ENCODE measurements around the gene ANKRD39.

Gene ANKRD39

GRCh38 chr2:96853321-96853720 lies 4.5 kb downstream of the ANKRD39 start:
- DNase-seq (ENCODE audit: low read depth): no peak

GRCh38 chr2:96852667-96853066 lies 5.1 kb downstream of the ANKRD39 start:
- no peak for DNase-seq (ENCODE audit: low read depth)

GRCh38 chr2:96848264-96848663 lies 9.6 kb downstream of the ANKRD39 start:
- no peak for DNase-seq (ENCODE audit: low read depth)

GRCh38 chr2:96847586-96847985 lies 10.2 kb downstream of the ANKRD39 start:
- no peak for DNase-seq (ENCODE audit: low read depth)

- no peak for DNase-seq (ENCODE audit: low read depth)
These were observed 11.0 kb downstream of the ANKRD39 start for GRCh38 chr2:96846825-96847224.

GRCh38 chr2:96844405-96844808 lies 13.4 kb downstream of the ANKRD39 start:
- DNase-seq (ENCODE audit: low read depth): no peak

GRCh38 chr2:96843538-96844268 lies 14.1 kb downstream of the ANKRD39 start, which contains the start of gene ANKRD23:
TSS of gene ANKRD23 (minus strand) at chr2:96844021. CDS start at chr2:96843992, 29 bp downstream.
- DNase-seq (ENCODE audit: low read depth): no peak

DNA sequence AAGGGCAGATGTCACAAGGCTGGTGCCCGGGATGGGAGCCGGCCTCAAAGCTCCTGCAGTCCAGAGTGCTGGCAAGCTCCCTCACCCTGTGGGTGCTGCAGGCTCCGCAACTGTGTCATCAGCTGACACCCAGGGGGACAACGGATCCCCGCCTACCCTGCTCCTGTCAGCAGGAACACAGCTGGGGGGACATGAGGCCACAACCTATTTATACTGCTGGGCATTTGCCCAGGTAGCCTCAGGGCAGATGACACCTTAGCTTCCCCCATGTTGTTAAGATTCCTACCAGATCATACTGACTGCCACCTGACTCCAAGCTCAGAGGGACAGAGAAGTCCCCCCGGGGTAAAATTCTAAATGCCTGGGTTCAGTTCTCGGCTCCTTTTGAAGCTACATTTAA lies 15.2 kb downstream of the ANKRD39 start:
- no peak for DNase-seq (ENCODE audit: low read depth)

GRCh38 chr2:96841701-96842495 lies 15.9 kb downstream of the ANKRD39 start:
- DNase-seq (ENCODE audit: low read depth): no peak

GRCh38 chr2:96839875-96840850 lies 17.7 kb downstream of the ANKRD39 start:
- DNase-seq (ENCODE audit: low read depth): no peak

- peak; percentile 48 for DNase-seq (ENCODE audit: low read depth)
These were observed 18.4 kb downstream of the ANKRD39 start for GRCh38 chr2:96839293-96839874.

GRCh38 chr2:96838345-96839292 lies 19.2 kb downstream of the ANKRD39 start:
- DNase-seq (ENCODE audit: low read depth): no peak

GRCh38 chr2:96837575-96837974 lies 20.2 kb downstream of the ANKRD39 start:
- DNase-seq (ENCODE audit: low read depth): no peak

GRCh38 chr2:96835830-96836229 lies 22.0 kb downstream of the ANKRD39 start:
- DNase-seq (ENCODE audit: low read depth): no peak

- peak; percentile 48 for DNase-seq (ENCODE audit: low read depth)
These were observed 24.9 kb downstream of the ANKRD39 start for GRCh38 chr2:96832754-96833507.

DNA sequence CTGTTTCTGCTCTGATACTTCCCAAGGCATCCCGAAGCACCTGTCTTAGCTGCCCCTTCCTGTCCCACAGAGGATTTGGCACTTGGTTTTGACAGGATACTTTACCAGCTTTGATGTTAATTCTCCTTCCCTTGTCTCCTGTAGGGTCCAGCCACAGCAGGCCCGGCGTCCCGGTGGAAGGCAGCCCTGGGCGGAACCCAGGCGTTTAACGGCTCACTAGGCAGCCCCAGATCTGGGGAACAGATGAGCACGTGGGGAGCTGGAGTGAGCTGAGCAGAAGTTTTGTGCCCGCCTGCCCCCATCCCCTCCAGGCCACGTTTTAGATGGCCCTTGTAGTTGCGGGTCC lies 25.4 kb downstream of the ANKRD39 start:
- no peak for DNase-seq (ENCODE audit: low read depth)

DNA sequence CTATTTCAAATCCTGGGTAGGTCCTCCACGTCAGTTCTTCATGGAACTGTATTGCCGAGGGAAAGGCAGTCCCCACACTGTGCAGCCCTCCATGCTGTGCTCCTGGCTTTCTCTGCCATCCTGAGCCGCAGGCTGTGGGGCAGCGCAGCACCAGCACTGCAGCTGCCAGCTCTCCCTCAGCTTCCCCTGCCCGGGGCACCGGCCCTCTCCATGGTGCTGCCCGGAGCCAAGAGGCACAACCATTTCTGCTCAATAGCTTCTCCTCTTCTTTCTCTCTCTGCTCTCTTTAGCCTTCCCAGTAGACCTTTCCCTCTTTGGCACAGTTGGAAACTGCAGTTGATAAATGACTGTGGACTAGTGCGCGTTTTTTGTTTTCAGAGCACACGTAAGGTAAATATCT lies 26.1 kb downstream of the ANKRD39 start:
- no peak for DNase-seq (ENCODE audit: low read depth)

DNA sequence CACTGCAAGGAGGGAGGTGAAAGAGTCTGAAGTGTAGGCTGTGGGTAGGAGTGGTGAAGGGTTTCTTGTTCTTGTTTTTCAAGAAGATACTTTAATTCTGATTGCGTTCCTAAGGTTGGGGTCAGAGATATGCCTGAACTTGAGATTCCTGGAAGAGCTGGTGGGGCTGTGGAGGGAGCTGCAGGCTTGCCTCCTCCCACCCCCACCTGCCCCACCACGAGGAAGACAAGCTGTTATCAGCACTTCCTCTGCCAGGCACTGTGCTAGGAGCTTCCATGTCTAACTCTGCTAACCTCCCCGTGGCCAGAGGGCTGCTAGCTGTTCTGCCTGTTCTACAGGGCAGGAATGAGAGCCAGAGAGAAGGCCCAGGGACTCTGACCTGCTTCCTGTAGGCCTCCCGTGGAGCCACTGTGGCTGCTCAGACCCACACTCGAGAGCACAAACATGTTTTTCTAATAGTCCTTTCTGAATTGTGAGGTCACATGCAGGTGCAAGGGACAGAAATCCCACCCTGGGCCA lies 27.7 kb downstream of the ANKRD39 start:
- no peak for DNase-seq (ENCODE audit: low read depth)

DNA sequence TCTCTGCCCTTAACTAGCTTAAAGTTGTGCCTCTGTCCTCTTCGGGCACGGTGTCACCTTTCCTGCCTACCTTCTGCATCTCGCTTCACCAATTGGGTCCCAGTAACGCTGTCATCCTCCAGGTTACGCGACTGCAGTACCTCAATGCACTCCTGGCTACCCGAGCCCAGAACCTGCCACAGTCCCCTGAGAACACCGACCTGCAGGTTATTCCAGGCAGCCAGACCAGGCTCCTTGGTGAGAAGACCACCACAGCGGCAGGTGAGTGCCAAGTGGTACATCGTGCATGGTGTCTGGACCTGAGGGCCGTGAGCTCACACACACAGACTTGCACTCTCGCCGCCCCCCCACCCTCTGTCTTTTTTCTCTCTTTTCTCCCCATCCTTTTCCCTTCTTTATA lies 28.9 kb downstream of the ANKRD39 start:
- DNase-seq (ENCODE audit: low read depth): no peak

GRCh38 chr2:96828436-96828835 lies 29.4 kb downstream of the ANKRD39 start:
- DNase-seq (ENCODE audit: low read depth): no peak

Data from amniotic epithelial cell (primary cell).